H1 (cell line): ENCODE measurements around the gene TMEM117. TPM values are rescaled to one million over a fixed set of nuclear protein-coding genes. Genes with fewer than 3 reads are reported as not detected.

Experiments
- ASH2L ChIP-seq: fragments of 200-600, 300-600 bp; sonication (generic); IDR thresholded peaks from one replicate; pipeline ENCODE4 v1.7.1; 2017; ENCODE audit warnings: low read length
- CBX8 ChIP-seq: fragments of 300-800, 300-1000 bp; sonication (generic); IDR thresholded peaks from 2 replicates; pipeline ENCODE4 v1.7.1; 2016; ENCODE audit warnings: low read depth, low read length, borderline replicate concordance
- KDM1A ChIP-seq: fragments of 200-600, 300-600 bp; sonication (generic); IDR thresholded peaks from 2 replicates; pipeline ENCODE4 v1.7.1; 2016; ENCODE audit warnings: mild to moderate bottlenecking, low read length, borderline replicate concordance
- KDM5A ChIP-seq: fragments of 200-600 bp; IDR thresholded peaks from 2 replicates; pipeline ENCODE4 v1.7.1; 2012; ENCODE audit warnings: mild to moderate bottlenecking, low read length, inconsistent platforms, mixed read lengths
- NANOG ChIP-seq: IDR thresholded peaks from 2 replicates; pipeline ENCODE4 v1.6.1; 2011; ENCODE audit warnings: low read length, low read depth, mild to moderate bottlenecking, inconsistent platforms; ENCODE audit not compliant: insufficient read depth, poor library complexity, severe bottlenecking
- NRF1 ChIP-seq: IDR thresholded peaks from 2 replicates; pipeline ENCODE4 v1.6.1; 2011; ENCODE audit warnings: mild to moderate bottlenecking, low read depth, low read length, improper control_type of control experiment
- SIN3A ChIP-seq, 2 experiments: IDR thresholded peaks in 1 of 2; conservative IDR thresholded peaks in 1 of 2; 2 replicates each; pipeline ENCODE4 v1.6.1; 2011 to 2012; ENCODE audit warnings: low read length in 2 of 2, improper control_type of control experiment in 1 of 2, low read depth in 1 of 2, mild to moderate bottlenecking in 1 of 2
- polyA plus RNA-seq, 7 experiments: library from polyadenylated mRNA; depleted of rRNA in 3 of 7; stranded (reverse) in 5 of 7; unstranded in 2 of 7; fragments of >200 nt in 5 of 7; fragments of 200-250 nt in 2 of 7; gene quantifications; 1 replicate in 5 of 7; 2 replicates in 1 of 7; 4 replicates in 1 of 7; pipeline versions ENCODE4 v1.2.1 to v1.2.3, GENCODE V29; 2011 to 2013; ENCODE audit warnings: missing spikeins in 2 of 7, mixed read lengths in 2 of 7
- total RNA-seq: library from RNA; stranded (reverse); fragmentation: NEBNext Ultra II Directional; extraction: Animal tissue kit (Norgen Biotek cat#: 25700); gene quantifications from 2 replicates; pipeline ENCODE4 v1.2.1, GENCODE V29; 2021
- TF ChIP-seq, protein P1 (sequence below): fragments of 300-600 bp; sonication (generic); IDR thresholded peaks from 2 replicates; pipeline ENCODE4 v1.7.1; 2012; ENCODE audit warnings: low read length, moderate library complexity, mild to moderate bottlenecking, inconsistent platforms; ENCODE audit not compliant: insufficient replicate concordance
- TF ChIP-seq, protein P2 (sequence below): IDR thresholded peaks from 2 replicates; pipeline ENCODE4 v1.6.1; 2011; ENCODE audit warnings: low read depth, mild to moderate bottlenecking, low read length; ENCODE audit not compliant: insufficient read depth

TMEM117 gene
- total and polyA plus RNA-seq, 2 of the 8 experiments (the other 6 are each of a cell fraction or from before 2014, with no cell fraction given) = 0.80 to 1.4 TPM

DNA sequence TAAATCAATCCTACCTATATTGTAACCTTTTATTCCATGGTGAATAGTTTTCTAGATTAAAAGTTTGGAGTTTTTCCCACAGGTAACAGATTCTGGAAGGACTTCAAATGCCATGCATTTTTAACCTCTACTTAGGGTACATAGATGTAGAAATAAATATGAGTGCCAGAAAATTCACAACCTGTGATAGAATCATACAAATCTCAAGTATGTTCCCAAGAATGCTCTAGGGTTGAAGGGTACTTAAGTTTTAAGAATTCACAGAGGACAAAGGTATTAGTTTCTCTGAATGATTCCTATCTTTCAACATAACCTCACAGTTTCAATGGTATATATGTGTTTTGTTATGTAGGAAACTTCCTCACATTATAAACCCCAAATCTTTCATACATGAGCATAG, 511.3 kb downstream of the TMEM117 start (continued):
- TF ChIP-seq, protein P1, sequence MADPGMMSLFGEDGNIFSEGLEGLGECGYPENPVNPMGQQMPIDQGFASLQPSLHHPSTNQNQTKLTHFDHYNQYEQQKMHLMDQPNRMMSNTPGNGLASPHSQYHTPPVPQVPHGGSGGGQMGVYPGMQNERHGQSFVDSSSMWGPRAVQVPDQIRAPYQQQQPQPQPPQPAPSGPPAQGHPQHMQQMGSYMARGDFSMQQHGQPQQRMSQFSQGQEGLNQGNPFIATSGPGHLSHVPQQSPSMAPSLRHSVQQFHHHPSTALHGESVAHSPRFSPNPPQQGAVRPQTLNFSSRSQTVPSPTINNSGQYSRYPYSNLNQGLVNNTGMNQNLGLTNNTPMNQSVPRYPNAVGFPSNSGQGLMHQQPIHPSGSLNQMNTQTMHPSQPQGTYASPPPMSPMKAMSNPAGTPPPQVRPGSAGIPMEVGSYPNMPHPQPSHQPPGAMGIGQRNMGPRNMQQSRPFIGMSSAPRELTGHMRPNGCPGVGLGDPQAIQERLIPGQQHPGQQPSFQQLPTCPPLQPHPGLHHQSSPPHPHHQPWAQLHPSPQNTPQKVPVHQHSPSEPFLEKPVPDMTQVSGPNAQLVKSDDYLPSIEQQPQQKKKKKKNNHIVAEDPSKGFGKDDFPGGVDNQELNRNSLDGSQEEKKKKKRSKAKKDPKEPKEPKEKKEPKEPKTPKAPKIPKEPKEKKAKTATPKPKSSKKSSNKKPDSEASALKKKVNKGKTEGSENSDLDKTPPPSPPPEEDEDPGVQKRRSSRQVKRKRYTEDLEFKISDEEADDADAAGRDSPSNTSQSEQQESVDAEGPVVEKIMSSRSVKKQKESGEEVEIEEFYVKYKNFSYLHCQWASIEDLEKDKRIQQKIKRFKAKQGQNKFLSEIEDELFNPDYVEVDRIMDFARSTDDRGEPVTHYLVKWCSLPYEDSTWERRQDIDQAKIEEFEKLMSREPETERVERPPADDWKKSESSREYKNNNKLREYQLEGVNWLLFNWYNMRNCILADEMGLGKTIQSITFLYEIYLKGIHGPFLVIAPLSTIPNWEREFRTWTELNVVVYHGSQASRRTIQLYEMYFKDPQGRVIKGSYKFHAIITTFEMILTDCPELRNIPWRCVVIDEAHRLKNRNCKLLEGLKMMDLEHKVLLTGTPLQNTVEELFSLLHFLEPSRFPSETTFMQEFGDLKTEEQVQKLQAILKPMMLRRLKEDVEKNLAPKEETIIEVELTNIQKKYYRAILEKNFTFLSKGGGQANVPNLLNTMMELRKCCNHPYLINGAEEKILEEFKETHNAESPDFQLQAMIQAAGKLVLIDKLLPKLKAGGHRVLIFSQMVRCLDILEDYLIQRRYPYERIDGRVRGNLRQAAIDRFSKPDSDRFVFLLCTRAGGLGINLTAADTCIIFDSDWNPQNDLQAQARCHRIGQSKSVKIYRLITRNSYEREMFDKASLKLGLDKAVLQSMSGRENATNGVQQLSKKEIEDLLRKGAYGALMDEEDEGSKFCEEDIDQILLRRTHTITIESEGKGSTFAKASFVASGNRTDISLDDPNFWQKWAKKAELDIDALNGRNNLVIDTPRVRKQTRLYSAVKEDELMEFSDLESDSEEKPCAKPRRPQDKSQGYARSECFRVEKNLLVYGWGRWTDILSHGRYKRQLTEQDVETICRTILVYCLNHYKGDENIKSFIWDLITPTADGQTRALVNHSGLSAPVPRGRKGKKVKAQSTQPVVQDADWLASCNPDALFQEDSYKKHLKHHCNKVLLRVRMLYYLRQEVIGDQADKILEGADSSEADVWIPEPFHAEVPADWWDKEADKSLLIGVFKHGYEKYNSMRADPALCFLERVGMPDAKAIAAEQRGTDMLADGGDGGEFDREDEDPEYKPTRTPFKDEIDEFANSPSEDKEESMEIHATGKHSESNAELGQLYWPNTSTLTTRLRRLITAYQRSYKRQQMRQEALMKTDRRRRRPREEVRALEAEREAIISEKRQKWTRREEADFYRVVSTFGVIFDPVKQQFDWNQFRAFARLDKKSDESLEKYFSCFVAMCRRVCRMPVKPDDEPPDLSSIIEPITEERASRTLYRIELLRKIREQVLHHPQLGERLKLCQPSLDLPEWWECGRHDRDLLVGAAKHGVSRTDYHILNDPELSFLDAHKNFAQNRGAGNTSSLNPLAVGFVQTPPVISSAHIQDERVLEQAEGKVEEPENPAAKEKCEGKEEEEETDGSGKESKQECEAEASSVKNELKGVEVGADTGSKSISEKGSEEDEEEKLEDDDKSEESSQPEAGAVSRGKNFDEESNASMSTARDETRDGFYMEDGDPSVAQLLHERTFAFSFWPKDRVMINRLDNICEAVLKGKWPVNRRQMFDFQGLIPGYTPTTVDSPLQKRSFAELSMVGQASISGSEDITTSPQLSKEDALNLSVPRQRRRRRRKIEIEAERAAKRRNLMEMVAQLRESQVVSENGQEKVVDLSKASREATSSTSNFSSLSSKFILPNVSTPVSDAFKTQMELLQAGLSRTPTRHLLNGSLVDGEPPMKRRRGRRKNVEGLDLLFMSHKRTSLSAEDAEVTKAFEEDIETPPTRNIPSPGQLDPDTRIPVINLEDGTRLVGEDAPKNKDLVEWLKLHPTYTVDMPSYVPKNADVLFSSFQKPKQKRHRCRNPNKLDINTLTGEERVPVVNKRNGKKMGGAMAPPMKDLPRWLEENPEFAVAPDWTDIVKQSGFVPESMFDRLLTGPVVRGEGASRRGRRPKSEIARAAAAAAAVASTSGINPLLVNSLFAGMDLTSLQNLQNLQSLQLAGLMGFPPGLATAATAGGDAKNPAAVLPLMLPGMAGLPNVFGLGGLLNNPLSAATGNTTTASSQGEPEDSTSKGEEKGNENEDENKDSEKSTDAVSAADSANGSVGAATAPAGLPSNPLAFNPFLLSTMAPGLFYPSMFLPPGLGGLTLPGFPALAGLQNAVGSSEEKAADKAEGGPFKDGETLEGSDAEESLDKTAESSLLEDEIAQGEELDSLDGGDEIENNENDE = no peak
- TF ChIP-seq ASH2L (no peak), KDM5A (no peak), SIN3A (conservative IDR thresholded peaks at IDR 0.05 in 1 of 2, IDR thresholded peaks at IDR 0.05 in 1 of 2; ENCODE audit: low read depth in 1 of 2, low read length in 2 of 2) (no peak), CBX8 (no peak), NANOG (no peak), KDM1A (no peak), NRF1 (no peak)
- TF ChIP-seq, protein P2, sequence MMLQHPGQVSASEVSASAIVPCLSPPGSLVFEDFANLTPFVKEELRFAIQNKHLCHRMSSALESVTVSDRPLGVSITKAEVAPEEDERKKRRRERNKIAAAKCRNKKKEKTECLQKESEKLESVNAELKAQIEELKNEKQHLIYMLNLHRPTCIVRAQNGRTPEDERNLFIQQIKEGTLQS = no peak
